Hematopoietic multipotent progenitor cell treated with erythropoietin and hydrocortisone succinate and interleukin-3 and kit ligand, for 15 days (in vitro differentiated cells): ENCODE measurements around the gene UBR2.
A peak's percentile ranks its signal among the peaks of the same experiment; 100 is the strongest.
"Not testable (repeated sequence)": the region's sequence is repeated elsewhere in the genome, so short reads cannot be mapped to it uniquely, and the experiment has no call there.

Experiments
- DNase-seq: peaks from one replicate; pipeline ENCODE4 v3.0.0-alpha.2; 2015; ENCODE audit warnings: low spot score

The UBR2 gene

DNA sequence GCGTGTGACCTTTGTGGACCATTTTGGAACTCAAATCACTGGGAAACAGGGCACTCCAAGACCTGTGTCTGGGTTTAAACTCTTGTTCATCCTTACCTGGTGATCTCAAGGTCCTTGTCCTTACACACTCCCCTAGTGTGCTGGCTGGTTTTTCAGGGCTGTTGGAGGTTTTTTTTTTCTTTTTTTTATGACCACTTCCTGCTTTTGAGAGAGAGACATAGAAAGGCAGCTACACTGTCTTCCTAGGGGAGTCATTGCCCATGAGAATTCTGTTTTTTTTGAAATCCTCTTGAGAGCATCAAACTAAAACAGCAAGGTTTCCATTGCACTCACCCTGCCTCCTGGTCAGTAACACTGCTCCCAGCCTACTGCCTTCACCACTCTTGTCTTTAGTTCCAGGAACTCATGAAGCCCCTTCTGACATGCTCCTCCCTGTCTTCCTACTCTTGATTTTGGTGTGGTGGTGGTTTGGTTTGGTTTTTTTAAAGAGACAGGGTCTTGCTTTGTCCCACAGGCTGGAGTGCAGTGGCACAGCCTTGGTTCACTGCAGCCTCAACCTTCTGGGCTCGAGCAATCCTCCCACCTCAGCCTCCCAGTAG is 130.0 kb downstream of the UBR2 start:
- no peak for DNase-seq

DNA sequence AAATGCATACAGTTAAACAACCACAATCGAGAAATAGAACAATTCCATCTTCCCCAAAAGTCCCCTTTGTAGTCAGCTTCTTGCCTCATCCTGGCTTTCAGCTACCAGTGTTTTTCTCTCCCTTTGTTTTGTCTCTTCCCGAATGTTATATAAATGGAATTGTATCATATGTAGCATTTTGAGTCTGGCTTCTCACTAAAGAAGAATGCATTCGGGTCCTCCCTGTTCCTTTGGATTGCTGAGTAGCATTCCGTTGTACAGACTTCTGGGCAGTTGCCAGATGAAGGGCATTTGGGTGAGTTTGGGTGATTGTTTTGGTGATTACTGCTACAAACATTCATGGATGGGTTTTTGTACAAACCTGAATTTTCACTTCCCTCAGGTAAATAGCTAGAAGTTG is 130.8 kb downstream of the UBR2 start:
- DNase-seq, result no peak

DNA sequence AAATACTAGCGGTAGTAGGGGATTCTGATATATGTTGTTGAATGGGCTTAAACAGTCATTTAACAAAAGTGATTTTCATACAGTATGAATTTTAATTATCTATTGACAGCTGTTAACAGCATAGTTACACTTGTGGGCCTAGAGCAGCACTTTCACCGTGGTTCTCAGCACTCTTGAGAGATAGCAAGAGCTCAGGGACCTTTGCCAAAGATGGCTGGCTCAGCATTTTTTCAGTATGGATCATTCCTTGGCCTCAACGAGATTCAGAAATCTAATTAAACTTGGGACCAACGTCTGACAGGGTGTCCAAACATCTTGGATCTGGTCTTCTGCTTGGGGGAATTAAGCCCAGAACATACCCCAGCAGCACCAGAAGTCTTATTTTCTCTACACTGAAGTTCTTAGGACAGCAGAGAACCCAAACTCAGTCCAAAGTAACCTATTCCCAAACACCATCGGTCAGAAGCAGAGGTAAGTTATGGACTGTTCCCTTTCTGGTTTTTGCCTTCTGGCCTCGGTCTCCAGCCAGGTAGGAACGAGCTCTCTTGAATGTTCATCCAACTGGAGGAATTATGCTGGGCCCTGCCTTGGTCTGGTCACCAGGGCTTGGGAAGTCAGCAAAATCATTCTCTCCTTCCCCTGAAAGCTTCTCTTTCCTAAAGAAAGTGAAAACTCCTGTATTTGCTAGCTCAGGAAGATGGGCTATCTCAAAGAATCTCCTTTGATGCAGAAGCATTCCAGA is 132.9 kb downstream of the UBR2 start:
- peak; percentile 73 for DNase-seq

DNA sequence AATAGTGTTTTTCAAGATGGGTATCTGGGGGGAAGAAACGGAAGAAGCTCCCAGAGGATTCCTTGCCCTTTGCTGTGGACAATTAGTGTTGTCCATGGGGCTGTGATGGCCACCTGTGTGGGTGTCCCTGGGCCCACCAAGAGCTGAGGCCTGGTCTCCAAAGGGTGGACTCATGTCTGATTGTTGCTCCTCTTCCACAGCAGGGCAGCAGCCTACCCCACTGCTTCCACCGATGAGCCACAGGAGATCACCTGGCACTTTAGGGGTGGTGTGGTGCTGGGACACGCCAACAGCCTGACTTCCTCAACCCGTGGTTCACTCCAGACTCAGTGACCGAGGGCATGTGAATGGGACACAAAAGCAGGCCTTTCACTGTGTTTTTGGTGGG is 133.4 kb downstream of the UBR2 start:
- no peak for DNase-seq

DNA sequence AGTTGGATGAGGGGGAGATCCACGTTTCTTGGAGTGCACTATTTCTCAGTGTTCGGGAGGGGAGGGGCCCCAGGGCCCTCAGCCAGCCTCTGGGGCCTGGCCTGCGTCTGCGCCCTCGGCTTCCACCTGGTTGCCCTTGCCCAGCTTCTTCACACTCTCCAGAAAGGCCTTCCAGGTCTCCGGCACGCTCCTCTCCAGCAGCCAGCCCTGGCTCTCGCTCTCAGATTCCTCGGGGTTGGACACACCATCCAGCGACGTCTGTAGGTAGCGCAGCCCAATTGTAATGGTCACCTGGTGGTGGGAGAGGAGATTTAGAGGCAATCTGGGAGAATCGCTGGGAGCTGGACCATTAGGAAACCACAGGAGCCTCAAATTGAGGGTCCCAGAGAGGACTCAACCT is 134.4 kb downstream of the UBR2 start:
- DNase-seq, result no peak

DNA sequence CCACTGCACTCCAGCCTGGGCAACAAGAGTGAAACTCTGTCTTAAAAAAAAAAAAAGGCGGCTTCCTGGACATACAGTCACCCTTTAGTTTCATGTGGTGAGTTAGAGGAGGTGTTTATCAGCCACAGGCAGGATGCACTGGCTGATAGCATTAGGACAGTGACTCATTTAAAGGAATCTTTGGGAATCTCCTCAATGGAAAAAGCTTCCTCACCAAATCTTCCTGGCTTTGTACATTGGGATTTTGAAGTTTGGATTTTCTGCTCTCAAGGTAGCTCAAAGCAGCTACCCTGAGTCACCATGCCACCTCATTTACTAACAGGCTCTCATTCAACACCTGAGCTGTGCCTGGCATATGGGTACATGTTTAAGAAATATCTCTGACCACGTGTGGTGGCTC is 138.4 kb downstream of the UBR2 start:
- no peak for DNase-seq

DNA sequence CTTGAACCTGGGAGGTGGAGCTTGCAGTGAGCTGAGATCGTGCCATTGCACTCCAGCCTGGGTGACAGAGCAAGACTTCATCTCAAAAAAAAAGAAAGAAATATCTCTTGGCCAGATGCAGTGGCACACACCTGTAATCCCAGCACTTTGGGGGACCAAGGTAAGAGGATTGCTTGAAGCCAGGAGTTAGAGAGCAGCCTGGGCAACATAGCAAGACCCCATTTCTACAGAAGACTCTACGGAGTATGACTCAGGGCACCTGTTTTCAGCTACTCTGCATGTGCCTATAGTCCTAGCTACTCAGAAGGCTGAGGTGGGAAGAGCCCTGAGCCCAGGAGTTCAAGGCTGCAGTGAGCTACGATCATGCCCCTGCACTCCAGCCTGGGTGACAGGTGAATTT is 139.0 kb downstream of the UBR2 start:
- DNase-seq, result not testable (repeated sequence)

DNA sequence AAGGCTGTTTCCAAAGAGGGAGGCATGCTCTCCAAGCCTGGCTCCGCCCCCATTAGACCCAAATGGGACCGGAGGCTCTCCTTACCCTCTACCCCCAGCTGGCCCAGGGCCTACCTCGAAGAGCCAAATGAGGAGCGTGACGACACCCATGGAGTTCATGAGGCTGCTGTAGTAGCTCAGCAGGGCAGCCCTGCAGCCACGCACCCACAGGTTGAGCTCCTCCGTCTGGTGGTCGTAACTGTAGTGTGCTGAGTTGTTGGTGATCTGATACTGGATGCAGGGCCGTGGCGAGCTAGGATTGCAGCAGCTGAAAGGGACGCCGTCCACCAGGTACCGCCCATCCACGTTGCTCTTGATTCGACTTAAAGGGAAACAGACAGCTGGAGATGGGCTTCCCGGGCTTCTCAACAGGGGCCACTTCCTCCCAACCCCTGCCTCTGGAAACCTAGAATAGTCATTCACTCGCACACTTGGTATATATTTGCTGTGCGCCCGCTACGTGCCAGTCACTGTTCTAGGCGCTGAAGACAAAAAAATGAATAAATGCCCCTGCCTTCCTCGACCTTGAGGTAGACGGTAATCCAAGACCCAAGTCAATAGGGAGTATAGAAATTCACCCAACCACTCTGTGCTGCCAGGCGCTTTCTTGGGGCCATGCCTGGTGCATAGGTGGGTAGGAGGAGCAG is 140.6 kb downstream of the UBR2 start:
- DNase-seq, result no peak

DNA sequence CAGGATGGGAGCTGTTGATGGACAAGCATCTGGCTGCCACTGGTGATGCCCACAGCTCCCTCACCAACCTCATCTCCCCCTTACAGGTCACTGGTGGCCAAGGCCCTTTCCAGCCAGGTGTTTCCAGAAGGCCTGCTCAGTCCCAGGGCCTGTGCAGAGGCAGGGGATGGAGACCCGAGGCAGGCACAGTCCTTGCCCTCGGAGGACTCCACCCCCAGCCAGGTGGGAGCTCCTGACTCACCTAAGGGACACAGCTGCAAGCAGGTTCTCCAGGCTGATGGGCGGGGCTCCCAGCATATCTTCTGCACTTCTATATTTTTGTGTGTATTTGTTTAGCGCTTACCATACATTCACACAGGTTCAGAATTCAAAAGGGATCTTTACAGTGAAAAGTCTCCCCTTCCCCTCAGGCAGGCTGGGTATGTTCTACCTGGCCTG is 141.1 kb downstream of the UBR2 start:
- no peak for DNase-seq

DNA sequence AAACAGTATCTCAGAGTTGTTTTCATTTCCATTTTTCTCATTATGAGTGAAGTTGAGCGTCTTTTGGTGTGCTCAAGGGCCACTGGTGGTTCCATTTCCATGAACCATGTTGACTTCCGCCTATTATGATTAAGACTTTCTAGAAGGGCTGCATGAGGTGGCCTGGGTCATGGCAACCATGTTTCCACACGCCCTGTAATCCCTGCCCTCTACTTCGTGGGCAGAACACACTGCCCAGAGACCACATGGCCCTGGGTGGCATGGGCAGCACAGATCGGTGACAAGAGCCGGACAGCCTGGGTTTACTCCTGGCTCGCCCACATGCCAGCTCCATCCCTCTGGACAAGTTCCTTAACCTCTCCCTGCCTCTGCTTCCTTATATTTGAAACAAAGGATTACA is 143.8 kb downstream of the UBR2 start:
- DNase-seq, result no peak

DNA sequence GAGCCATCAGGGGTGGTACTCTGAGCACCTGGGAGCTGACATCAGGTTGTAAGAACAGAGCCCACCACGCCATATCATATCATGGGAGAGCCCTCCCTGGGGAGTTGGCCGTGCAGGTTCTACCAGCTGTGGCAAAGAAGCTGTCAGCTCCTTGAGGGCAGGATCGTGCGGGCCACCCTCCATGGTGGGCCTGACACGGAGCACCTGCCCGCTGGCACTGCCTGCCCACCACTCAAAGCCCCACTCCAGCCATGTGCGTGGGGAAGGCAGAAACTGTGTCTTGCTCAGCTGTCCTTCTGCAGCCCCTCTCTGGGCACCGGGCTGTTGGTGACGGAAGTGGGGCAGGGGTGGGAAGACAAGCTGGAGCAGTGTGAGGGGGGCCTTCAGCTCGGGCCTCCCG is 144.3 kb downstream of the UBR2 start:
- no peak for DNase-seq

DNA sequence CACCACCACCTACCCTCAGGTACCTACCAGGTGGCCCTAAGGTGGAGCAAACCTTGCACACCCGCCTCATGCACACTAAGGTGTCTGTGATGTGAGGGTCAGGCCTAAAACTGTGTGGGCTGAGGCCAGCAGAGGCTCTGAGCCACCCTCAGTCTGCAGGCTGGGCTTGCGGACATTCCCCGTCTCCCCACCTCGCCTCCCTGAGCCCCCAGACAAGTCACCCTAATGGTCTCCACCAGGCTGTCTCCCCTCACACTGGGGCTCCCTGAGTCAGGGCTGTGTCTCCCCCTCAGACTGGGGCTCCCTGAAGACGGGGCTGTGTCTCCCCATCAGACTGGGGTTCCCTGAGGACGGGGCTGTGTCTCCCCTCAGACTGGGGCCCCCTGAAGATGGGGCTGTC is 146.0 kb downstream of the UBR2 start:
- no peak for DNase-seq

DNA sequence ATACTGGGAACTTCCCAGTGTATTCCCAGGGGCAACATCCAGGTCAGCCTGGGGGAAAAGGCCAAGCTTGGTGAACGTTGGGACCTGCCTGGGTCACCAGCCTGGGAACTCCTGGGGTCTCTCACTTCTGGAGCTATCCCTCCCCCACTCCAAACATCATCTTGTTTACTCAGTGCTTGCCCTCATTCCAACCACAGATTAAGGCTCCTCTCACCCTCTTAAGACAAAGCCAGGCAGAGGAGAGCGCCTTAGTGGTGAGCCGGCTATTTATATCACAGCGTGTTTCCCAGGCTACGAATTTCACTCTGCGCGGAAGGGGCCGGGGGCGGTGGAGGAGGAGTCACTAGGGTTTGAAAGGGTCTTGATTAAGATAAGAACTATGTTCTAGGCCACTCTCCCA is 146.5 kb downstream of the UBR2 start:
- DNase-seq, result no peak

DNA sequence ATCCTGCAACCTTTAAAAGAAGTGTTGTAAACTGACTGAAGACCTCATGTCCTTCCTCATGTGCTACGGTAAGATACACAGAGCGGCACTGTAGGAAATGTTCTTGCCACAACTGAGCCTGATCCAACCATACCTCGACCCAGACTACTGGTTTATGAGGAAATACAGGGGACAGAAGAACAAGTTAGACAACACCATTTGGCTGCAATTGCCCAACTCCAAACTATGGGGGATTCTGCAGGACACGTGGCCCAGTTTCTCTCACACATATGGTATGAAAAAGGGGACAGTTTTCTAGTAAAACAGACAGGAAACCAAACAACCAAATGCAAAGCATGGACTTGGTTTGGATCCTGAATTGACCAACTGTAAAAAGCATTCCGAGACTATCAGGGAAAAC is 148.1 kb downstream of the UBR2 start:
- DNase-seq, result no peak

DNA sequence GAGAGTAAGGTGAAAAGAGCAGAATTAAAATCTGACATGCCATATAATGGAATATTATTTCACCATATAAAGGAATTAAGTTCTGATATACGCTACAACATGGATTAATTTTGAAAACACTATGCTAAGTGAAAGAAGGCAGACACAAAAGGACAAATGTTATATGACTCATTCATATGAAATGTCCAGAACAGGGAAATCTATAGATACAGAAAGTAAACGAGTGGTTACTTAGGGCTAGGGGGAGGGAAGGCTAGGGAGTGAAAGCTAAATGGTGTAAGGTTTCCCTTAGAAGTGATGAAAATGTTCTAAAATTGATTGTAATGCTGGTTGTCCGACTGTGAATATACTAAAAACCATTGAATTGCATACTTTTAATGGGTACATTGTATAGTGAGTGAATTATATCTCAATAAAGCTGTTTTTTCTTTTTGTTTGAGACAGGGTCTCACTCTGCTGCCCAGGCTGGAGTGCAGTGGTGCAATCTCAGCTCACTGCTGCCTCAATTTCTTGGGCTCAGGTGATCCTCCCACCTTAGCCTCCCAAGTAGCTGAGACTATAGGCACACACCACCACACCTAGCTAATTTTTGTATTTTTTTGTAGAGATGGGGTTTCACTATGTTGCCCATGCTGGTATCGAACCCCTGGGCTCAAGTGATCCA is 150.4 kb downstream of the UBR2 start:
- no peak for DNase-seq

DNA sequence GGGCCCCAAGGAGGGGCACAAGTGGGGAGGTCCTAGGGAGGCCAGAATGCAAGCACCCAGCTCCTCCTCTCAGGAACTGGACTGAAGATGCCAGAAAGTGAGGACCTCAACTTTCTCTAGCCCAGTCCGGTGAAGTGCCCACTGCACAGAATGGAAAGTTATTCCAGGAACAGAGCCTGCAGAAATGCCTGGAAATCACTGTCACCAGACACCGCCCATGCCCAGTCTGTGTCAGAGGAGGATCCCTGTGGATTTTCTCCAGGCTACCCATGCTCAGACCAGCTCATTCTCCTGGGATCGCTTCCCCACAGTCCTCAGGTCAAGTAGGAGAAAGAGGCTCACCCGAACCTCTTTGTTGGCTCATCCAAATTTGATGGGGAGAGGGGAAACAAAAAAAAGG is 152.0 kb downstream of the UBR2 start:
- DNase-seq, result no peak

DNA sequence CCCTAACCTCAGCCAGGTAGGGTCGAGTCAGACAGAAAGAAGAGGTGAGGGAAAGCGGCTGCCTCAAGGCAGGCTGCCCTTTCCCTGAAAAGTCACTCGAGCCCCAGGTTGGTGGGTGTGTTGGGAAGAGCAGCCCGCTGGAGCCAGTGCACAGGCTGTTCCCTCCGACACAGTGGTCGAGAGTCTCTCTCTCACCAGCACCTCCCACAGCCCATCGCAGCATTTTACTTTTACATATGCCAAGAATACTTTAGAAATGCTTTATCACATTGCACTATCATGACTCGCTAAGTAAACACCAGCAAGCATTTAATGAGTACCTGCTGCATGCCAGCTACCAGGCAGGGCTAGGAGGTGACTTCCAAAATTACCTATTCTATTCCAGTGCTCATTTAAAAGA is 156.9 kb downstream of the UBR2 start:
- no peak for DNase-seq

DNA sequence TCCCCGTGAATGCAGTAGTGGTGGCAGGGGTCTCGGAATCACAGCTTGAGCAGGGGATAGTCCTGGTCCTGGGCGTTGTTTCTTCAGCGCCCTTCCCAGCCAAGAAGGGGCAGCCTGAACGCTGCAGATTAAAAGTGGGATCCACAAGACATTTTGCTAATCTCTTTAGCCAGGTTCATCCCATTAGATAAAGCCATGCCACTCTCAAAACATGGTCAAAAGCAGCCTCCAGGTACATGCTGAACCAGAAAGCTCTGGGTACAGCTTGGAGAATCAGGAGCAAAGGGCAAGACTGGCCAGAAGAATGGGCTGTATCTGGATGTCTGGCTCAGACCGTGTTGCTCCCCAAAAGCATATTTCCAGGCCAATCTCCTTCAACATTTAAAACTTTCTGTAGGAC is 158.7 kb downstream of the UBR2 start, which contains the start of gene PRPH2:
Gene PRPH2, minus strand, starts transcription at position 101 of the 400 bp plus-strand sequence. CDS start 263 bp downstream, outside the sequence.
- DNase-seq, result no peak

DNA sequence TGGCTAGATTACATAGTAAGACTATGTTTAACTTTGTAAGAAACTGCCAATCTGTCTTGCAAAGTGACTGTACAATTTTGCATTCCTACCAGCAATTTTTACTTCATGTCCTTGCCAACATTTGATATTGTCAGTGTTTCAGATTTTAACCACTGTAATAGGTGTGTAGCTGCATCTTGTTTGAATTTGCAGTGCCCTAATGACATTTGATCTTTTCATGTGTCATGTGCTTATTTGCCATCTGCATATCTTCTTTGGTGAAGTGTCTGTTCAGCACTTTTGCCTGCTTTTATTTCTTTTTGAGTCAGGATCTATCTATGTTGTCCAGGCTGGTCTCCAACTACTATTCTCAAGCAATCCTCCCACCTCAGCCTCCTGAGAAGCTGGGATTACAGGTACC is 161.0 kb downstream of the UBR2 start:
- peak; percentile 19 for DNase-seq

DNA sequence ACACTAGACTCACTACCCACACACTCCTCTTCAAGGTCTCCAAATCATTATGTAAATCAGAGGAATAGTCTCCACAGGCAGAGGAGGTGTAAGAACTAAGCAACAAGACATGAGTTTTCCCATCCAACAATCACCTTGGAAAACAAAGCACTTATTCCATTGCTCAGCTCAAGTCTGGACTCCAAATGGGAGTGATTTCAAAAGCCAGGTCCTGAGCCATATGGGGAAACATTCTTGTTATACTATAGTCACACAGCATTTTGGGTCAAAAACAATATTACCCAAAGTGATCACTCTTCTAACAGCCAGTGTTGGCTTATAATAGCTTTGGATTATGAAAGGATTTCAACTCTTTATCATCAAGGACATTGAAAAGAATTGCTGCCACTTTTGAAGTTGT is 162.2 kb downstream of the UBR2 start:
- no peak for DNase-seq

DNA sequence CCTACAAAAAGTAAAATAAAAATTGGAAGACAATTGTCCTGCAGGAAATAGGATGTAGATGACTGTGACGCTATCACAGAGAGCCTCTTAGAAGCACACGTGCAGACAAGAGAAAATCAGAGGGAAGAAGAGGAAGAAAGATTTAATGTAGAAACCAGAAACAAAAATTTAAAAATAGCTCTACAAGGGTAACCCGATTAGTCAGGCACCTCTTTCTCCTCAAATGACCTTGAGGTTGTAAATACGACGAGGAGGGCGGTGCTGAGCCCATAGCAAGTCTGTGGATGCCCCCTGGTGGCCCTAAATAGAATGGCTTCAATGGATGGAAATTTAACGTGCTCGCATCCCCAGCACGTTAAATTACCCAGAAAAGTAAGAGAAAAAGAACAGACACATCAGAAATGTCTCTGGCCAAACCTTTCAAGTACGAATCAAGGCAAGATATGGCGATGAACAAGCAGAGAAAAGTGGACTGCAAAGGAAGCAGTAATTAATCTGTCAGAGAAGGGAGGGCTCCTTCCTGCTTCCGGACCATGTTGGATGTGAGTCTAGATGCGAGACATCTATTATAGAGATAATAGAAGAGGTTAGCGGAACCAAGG is 162.8 kb downstream of the UBR2 start:
- peak; percentile 89 for DNase-seq

DNA sequence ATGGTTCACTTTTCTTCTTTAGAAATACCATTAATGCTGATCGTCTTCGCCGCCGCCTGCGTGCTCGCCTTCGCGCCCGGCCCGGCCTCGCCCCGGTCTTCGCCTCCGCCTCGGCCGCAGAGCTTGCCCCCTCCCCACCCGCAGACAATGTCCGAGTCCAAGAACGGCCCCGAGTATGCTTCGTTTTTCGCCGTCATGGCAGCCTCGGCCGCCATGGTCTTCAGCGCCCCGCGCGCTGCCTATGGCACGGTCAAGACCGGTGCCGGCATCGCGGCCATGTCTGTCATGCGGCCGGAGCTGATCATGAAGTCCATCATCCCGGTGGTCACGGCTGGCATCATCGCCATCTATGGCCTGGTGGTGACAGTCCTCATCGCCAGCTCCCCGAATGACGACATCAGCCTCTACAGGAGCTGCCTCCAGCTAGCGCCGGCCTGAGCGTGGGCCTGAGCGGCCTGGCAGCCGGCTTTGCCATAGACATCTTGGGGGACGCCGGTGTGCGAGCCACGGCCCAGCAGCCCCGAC is 163.3 kb downstream of the UBR2 start:
- no peak for DNase-seq
